HG03159 (cell line): ENCODE data around the gene NPEPPS.
"Not testable (repeated sequence)": the region's sequence is repeated elsewhere in the genome, so short reads cannot be mapped to it uniquely, and the experiment has no call there.

ENCODE experiments used
- ATAC-seq: cut with Tn5 transposase; IDR thresholded peaks from one replicate; pipeline ENCODE4 v1.9.1; 2021; ENCODE audit warnings: mild to moderate bottlenecking, moderate library complexity; ENCODE audit not compliant: unreplicated experiment

NPEPPS gene, protein sequence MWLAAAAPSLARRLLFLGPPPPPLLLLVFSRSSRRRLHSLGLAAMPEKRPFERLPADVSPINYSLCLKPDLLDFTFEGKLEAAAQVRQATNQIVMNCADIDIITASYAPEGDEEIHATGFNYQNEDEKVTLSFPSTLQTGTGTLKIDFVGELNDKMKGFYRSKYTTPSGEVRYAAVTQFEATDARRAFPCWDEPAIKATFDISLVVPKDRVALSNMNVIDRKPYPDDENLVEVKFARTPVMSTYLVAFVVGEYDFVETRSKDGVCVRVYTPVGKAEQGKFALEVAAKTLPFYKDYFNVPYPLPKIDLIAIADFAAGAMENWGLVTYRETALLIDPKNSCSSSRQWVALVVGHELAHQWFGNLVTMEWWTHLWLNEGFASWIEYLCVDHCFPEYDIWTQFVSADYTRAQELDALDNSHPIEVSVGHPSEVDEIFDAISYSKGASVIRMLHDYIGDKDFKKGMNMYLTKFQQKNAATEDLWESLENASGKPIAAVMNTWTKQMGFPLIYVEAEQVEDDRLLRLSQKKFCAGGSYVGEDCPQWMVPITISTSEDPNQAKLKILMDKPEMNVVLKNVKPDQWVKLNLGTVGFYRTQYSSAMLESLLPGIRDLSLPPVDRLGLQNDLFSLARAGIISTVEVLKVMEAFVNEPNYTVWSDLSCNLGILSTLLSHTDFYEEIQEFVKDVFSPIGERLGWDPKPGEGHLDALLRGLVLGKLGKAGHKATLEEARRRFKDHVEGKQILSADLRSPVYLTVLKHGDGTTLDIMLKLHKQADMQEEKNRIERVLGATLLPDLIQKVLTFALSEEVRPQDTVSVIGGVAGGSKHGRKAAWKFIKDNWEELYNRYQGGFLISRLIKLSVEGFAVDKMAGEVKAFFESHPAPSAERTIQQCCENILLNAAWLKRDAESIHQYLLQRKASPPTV

DNA sequence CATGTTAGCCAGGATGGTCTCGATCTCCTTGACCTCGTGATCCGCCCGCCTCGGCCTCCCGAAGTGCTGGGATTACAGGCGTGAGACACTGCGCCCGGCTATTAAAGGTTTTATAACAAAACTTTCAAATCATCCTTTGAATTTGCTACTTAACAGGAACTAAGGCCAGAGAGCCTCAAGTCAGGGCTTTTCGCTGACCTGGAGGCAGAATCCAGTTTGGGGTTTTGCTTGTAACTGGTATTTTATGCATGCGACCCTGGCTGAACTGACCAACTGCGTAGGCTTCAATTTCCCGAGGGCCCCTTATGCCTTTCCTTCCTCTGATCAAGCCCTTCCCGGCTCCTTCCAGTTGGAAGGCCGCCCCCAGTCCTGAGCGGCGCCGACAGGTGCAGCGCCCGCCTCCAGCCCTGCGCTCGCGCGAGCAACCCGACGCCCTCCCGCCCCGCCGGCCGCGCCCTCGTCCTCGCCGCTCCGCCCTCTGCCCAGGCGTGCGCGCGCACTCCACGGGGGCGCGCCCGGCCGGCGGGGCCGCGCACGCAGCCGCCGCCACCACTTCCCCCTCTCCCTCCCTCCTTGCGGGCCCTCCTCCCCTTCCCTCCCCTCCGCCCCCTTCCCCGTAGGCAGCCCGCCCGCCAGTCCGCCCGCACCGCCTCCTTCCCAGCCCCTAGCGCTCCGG, at the start of gene NPEPPS:
TSS of gene NPEPPS (plus strand) at position 552 of the 676 bp plus-strand sequence. CDS start 193 bp downstream, outside the sequence.
- ATAC-seq, result peak; percentile 72

DNA sequence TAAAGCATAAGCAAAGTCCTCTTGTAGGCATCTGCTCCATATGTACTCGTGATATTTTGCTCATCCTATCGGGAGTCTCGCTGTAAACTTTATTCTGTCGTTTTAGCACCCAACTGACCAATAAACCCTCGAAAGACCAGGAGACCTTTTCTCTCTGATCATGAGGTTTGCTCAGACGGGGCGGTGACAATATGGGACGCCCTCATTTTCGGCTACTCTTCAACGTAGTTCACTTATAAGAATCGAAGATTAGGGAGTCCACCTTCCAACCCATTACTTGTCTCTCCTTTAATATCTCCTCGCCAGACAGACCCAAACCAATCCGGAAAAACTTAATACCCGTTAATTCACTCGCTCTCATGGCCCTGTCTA, 39.1 kb upstream of the NPEPPS start:
- ATAC-seq, result not testable (repeated sequence)

DNA sequence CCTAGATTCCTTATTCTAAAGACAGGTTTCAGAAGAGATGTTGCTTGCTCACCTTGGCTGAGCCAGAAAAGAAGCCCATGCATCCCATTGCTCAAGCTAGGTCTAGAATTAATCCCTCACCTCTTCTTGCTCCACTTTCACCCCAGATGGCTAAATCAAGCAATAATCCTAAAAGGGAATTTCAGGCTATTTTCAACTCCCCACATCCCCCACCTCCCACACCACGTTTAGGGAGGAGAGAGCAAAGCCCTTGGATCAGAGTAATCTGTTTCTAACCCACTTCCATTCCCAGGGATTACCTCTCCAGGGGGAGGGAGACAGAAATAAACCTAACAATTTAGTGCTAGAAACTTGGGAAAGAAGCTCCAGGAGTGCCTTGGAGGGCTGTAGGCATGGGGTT, 31.8 kb upstream of the NPEPPS start:
- ATAC-seq, result not testable (repeated sequence)

DNA sequence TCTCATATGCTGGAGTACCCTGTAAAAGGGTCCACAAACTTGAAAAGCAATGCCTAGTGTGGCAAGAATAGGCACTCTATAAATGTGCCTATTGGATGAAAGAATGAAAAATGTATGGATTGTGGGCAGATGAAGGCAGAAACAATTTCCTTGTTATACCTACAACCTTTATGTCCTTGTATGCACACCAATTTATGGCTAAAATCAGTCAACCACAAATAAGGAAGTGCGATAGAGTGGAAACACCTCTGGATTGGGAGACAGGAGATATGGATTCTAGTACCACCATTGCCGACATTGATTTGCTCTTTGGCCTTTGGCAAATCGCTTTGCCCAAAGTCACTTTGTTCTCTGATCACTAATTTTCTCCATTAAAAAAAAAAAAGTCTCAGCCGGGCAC, 31.4 kb upstream of the NPEPPS start:
- ATAC-seq, result not testable (repeated sequence)

DNA sequence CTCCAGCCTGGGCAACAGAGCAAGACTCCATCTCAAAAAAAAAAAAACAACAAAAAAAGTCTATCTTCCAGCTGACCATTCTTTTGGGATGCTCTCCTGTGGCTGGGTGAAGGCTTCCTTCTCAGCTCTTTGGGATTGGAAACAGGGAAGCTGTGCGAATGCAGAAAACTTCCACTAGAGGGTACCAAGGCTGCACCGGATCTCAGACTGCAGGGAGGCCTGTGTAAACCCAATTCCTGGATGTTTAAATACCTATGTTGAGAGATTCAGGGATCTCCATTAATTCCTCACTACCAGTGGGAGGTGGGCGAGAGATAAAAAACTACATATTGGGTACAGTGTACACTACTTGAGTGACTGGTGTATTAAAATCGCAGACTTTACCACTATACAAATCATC, 30.3 kb upstream of the NPEPPS start:
- not testable (repeated sequence) for ATAC-seq

DNA sequence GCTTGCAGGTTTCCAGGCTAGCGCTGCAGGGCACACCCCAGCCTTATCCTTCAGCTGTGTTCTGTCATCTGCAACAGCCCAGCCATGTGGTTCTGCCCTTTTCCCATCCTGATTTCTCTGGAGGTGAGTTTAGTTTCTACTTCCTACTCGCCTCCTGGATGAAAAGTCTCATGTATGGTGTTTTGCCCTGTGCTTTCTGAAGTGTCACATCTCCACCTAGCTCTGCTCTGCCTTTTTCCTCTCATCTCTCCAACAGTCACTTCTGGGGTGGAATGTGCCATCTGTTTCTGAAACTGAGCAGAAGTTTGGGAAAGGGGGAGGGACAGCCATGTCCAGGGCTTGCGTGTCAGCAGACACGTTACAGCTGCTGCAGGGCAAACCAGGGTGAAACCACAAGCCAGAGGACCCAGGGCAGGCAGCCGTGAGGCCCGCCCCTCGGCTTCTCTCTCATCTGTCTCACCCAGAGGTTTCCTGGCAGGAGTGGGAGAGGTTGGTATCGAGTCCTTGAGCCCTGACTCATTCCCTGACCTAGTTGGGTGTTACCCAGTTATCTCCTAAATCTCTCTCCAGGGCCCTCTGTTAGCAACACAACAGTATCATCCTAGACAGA, 28.7 kb upstream of the NPEPPS start:
- ATAC-seq, result not testable (repeated sequence)

DNA sequence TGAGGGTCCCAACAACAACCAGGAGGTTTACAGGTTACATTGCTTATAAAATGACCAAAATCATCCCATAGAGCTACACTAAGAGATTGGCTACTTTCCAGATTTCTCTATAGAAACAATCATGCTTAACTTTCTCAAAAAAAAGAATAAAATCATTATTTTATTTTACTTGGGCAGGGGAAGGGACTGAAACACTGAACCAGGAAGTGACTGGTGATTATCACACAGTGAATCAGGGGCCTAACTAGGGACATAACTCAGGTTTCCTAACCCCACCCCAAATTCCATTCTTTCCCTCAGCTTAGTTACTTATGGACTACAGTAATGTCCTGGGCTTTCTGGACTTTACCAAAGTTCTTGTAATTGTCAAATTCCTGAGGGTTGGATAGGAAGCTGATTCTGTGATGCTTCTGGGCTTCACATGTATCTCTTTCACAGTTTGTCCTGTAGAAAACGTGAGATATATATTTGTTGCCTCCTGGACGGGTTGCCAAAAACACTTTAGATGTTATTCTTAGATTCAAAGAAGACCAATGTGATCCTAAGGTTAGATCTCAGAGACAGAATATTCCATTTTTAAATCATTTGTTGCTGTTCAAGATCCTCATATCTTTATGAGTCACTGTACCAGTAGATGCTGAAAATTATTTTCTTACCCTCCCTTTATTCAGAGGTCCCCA, 28.0 kb upstream of the NPEPPS start:
- ATAC-seq, result not testable (repeated sequence)

DNA sequence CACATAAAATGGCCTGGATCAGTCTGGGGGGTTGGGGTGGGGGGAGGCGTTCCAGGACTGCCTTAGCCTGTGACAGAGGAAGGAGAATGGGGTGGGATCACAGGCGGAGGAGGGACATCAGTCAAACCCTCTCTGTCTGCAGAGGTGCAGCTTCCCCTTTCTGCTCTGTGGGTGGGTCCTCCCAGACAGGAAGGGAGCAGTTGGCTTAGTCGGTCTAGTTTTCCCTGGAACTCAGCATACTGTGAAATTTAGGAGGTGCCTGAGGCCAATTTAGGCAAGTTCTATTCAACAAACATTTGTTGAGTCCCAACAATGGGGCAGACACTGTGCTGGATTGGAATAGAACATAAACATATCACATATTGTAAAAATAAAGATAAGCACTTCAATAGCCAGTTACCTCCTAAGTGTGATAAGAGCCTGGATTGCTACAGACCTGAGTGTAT, 19.2 kb upstream of the NPEPPS start:
- ATAC-seq, result not testable (repeated sequence)

DNA sequence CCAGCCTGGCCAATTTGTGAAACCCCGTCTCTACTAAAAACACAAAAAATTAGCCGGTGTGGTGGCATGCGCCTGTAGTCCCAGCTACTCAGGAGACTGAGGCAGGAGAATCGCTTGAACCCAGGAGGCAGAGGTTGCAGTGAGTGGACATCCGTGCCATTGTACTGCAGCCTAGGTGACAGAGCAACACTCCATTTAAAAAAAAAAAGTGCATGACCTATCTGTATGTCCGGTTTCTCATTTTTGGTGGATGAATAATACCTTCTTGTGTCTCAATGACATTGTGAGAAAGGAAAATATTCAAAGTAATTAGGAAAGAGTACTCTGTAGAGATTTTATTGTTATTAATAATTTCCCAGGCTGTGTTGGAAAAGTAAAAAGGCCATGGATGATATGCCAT, 17.6 kb upstream of the NPEPPS start:
- ATAC-seq, result not testable (repeated sequence)

DNA sequence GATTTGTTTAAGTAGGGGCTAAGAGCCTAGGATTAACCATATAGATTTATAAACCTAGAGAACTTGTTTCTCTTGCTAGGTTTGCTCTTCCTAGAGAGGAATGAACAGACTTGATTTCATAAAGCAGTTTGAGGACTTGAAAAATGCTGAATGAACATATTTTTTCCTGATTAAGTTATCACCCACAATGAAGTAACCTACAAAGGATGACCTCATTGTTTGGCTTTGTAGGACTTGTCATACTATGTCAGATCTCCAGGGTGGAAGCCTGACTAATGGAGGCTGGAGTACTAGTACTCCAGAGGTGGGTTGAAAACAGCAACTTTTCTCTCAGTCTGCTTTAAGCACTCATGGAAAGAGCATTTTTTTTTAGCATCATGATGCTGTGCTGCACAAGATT, 12.0 kb upstream of the NPEPPS start:
- not testable (repeated sequence) for ATAC-seq

DNA sequence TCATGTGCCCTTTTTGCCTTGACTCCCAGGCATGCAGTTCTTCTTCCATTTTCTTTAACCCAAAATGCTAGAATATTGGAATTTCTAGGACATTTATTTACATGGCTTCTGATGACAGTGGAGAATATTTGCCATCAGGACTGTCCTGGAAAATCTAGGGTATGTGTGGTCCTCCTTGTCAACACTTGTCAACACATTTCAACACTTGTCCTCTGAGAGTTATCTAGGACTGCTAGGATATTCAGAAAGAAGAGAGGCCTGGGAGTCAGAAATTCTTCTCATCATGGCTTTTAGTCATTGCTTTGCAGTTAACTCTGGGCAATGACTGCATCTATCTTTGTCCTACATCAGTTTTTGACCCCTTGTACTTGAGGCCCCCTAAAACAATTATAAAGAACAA, 11.5 kb upstream of the NPEPPS start:
- ATAC-seq, result not testable (repeated sequence)

DNA sequence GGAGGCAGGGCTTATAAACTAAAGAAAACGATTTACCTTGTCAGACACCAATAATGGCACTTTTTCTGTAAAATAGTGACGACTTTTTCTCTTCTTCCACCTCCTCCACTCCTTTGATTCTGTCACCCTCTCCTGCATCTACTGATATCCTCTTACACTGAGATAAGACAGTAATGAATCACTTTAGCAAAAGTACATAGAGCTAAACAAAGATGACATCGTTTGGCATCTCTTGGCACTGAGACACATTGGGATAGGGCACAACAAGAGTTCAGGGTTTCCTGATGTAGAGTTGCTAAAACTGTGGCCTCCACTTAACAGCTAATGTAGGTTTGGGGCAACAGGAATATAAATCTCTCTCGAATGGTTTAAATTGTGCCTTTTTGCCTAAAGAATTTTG, 10.6 kb upstream of the NPEPPS start:
- not testable (repeated sequence) for ATAC-seq

DNA sequence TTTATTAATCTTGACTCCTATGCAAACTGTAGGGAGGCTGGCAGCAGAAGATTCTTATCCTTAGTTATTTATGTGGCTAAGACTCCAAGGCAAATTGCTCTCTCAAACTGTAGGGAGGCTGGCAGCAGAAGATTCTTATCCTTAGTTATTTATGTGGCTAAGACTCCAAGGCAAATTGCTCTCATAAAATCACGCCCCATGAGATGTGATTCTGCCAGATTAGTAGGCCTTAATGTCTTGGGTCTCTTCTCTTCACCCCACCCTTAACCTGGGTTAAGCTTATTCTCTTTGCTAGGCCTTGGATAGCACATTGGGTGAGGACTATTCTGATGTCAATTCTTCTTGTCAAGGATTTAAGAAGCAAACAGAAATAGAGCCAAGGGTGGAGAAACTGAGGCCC, 9.5 kb upstream of the NPEPPS start:
- ATAC-seq, result not testable (repeated sequence)

DNA sequence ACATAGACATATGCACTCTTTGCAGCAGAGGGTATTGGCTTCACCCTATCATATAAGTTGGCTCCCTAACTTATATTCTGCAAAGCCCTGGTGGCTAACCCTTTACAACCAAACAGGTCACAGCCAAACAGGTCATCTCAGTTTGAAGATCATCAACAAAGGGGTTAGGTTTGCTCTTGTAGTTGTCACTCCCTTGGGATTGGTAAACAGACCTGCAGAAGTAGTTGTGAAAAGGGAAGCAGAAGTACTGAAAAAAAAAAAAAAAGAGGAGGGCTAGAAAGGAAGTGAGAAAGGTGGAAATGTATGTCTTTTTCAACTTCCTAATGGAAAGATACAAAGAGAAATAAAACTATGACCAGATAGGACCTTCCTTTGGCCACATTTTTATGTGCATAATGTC, 8.6 kb upstream of the NPEPPS start:
- not testable (repeated sequence) for ATAC-seq

DNA sequence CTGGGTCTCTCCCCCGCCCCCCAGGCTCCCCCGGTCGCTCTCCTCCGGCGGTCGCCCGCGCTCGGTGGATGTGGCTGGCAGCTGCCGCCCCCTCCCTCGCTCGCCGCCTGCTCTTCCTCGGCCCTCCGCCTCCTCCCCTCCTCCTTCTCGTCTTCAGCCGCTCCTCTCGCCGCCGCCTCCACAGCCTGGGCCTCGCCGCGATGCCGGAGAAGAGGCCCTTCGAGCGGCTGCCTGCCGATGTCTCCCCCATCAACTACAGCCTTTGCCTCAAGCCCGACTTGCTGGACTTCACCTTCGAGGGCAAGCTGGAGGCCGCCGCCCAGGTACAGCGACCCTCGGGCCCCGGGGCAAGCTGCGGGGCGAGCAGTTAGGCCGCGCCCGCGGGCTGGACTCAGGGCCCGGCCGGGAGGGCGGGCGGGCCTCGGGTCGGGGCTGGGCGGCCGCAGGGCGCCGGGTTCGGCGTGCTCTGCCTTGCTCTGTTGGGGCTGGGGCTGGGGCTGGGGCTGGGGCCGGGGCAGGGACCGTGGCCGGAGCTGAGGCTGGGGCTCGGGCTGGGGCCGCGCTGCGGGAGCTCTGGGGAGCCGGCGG, 419 bp downstream of the NPEPPS start:
- ATAC-seq, result peak; percentile 40

DNA sequence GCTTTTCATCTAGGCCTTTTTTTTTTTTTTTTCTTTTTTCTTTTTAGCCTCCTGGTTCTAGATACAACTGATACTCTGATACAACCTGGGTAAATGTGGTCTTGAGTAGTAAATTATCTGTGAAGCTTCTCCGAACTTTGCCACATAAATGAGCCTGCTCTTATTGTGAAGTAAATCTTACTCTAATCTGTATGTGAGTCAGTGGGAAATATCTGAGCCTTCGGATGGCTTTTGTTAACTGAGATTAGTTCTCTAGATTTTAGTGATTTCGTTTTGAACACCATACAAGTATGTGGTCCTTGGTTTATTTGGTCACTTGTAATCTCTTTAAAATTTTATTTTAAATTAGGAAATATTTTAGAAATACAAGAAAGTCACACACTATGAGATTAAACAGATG, 8.2 kb downstream of the NPEPPS start:
- not testable (repeated sequence) for ATAC-seq

DNA sequence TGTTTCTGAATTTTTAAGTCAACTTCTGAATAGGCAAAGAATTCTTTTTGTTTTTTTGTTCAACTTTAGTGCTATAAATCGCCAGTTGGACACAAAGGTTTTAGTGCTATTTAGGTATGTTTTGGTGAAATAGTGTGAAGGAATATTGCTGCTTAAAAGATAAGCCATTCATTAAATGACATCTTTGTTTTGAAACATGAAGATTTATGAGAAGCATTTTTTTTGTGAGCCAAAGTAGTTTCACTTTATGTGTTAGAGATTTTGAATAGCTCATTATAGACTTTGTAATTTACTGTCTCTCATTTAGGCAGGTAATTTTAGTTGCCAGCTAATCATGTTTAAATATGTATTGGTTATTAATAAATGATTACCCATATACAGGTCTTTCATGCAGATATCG, 10.8 kb downstream of the NPEPPS start:
- not testable (repeated sequence) for ATAC-seq

DNA sequence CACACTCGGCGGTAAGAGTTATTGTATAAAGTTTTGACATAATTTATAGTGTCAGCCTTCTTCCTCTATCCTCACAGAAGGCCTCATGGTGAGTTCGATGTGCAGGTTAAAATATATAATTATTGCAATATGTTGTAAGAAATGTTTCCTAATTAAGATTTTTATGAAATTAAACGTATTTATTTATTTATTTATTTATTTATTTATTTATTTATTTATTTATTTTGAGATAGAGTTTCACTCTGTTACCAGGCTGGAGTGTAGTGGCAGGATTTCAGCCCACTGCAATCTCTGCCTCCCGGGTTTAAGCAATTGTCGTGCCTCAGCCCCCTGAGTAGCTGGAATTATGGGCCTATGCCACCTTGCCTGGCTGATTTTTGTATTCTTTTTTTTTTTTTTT, 13.4 kb downstream of the NPEPPS start:
- ATAC-seq, result not testable (repeated sequence)

DNA sequence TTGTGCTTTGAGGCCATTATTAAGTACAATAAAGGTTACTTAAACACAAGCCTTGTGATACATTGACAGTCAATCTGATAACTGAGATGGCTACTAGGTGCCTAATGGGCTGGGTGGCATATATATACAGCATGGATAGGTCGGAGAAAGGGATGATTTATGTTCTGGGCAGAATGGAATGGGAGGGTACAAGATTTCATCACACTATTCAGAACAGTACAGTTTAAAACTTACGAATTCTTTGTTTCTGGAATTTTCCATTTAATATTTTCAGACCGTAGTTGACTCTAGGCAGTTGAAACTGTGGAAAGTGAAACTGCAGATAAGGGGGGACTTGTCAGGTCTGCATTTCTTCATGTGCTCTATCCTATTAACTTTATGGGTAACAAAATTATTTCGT, 23.8 kb downstream of the NPEPPS start:
- ATAC-seq, result not testable (repeated sequence)

DNA sequence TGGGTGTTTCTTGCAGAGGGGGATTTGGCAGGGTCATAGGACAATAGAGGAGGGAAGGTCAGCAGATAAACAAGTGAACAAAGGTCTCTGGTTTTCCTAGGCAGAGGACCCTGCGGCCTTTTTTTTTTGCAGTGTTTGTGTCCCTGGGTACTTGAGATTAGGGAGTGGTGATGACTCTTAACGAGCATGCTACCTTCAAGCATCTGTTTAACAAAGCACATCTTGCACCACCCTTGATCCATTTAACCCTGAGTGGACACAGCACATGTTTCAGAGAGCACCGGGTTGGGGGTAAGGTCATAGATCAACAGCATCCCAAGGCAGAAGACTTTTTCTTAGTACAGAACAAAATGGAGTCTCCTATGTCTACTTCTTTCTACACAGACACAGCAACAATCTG, 25.2 kb downstream of the NPEPPS start:
- not testable (repeated sequence) for ATAC-seq
